ENCODE data around the gene NAV3. TPM values are rescaled to one million over a fixed set of nuclear protein-coding genes. Genes with fewer than 3 reads are reported as not detected.

Gene NAV3
- total RNA-seq: 1 to 10 TPM; 3.9 to 6.9 TPM
- long read RNA-seq: 0 reads

GRCh38 chr12:77830583-77831351, at the start of gene NAV3:
Gene NAV3 (plus strand): TSS chr12:77830894. CDS start chr12:77831462, 568 bp downstream.
- intact Hi-C loops (cut with DNase I): no loop called here
- no peak for DNase-seq
- ATAC-seq: peak; percentile 49 to 80

- ATAC-seq (no peak), DNase-seq (no peak)
- intact Hi-C loops (cut with DNase I): no loop called here
Observed at GRCh38 chr12:77782034-77782433, 48.7 kb upstream of the NAV3 start.

- ATAC-seq (no peak), DNase-seq (no peak)
- intact Hi-C loops (cut with DNase I): no loop called here
Observed at GRCh38 chr12:77782766-77783165, 47.9 kb upstream of the NAV3 start.

GRCh38 chr12:77785211-77785610, 45.5 kb upstream of the NAV3 start:
- no peak for ATAC-seq
- intact Hi-C loops (cut with DNase I): no loop called here
- no peak for DNase-seq

- intact Hi-C loops (cut with DNase I): no loop called here
- ATAC-seq: no peak
- no peak for DNase-seq
Observed at GRCh38 chr12:77786675-77787074, 44.0 kb upstream of the NAV3 start.

GRCh38 chr12:77788231-77789168, 42.2 kb upstream of the NAV3 start:
- DNase-seq: no peak
- intact Hi-C loops (cut with DNase I): no loop called here
- no peak for ATAC-seq

- intact Hi-C loops (cut with DNase I): no loop called here
- no peak for ATAC-seq
- DNase-seq: no peak
Observed at GRCh38 chr12:77795699-77796098, 35.0 kb upstream of the NAV3 start.

- DNase-seq (no peak), ATAC-seq (no peak)
- intact Hi-C loops (cut with DNase I): no loop called here
Observed at GRCh38 chr12:77796775-77797174, 33.9 kb upstream of the NAV3 start.

- intact Hi-C loops (cut with DNase I): no loop called here
- no peak for DNase-seq
- ATAC-seq: no peak
Observed at GRCh38 chr12:77800501-77800900, 30.2 kb upstream of the NAV3 start.

GRCh38 chr12:77808534-77808933, 22.2 kb upstream of the NAV3 start:
- DNase-seq (no peak), ATAC-seq (no peak)
- intact Hi-C loops (cut with DNase I): no loop called here

- intact Hi-C loops (cut with DNase I): no loop called here
- no peak for ATAC-seq
Observed at GRCh38 chr12:77813558-77813957, 17.1 kb upstream of the NAV3 start.

GRCh38 chr12:77814386-77814785, 16.3 kb upstream of the NAV3 start:
- ATAC-seq: no peak

More at GRCh38 chr12:77813558-77813957, 17.1 kb upstream of the NAV3 start:
- DNase-seq: no peak

GRCh38 chr12:77816196-77816595, 14.5 kb upstream of the NAV3 start:
- intact Hi-C loops (cut with DNase I): no loop called here
- ATAC-seq: no peak
- no peak for DNase-seq

More at GRCh38 chr12:77814386-77814785, 16.3 kb upstream of the NAV3 start:
- DNase-seq: no peak
- intact Hi-C loops (cut with DNase I): no loop called here

GRCh38 chr12:77817276-77817675, 13.4 kb upstream of the NAV3 start:
- intact Hi-C loops (cut with DNase I): no loop called here
- DNase-seq (no peak), ATAC-seq (no peak)

- ATAC-seq (no peak), DNase-seq (no peak)
- intact Hi-C loops (cut with DNase I): no loop called here
Observed at GRCh38 chr12:77818351-77818750, 12.3 kb upstream of the NAV3 start.

- DNase-seq (no peak), ATAC-seq (no peak)
- intact Hi-C loops (cut with DNase I): no loop called here
Observed at GRCh38 chr12:77821699-77822203, 8.9 kb upstream of the NAV3 start.

GRCh38 chr12:77833329-77833728, 2.6 kb downstream of the NAV3 start:
- DNase-seq: no peak
- ATAC-seq: peak in 1 of 2 donors; percentile 38

GRCh38 chr12:77834618-77835017, 3.9 kb downstream of the NAV3 start:
- no peak for ATAC-seq
- DNase-seq: no peak
- intact Hi-C loops (cut with DNase I): no loop called here

More at GRCh38 chr12:77833329-77833728, 2.6 kb downstream of the NAV3 start:
- intact Hi-C loops (cut with DNase I): no loop called here

- ATAC-seq (no peak), DNase-seq (no peak)
- intact Hi-C loops (cut with DNase I): no loop called here
Observed at GRCh38 chr12:77835969-77836368, 5.3 kb downstream of the NAV3 start.

GRCh38 chr12:77837876-77838291, 7.2 kb downstream of the NAV3 start:
- intact Hi-C loops (cut with DNase I): no loop called here
- ATAC-seq: peak; percentile 77 to 84
- peak; percentile 25 for DNase-seq

Measured in left cardiac atrium (tissue), 4 donors.